Activated CD8-positive, alpha-beta memory T cell treated with anti-CD3 and anti-CD28 coated beads for 36 hours (primary cell): ENCODE results near the gene RDH16. TPM values are rescaled to one million over a fixed set of nuclear protein-coding genes. Genes with fewer than 3 reads are reported as not detected.

Source experiments
- total RNA-seq, 2 experiments: library from RNA; stranded (reverse); gene quantifications; one replicate each; pipeline ENCODE4 v1.2.3, GENCODE V29; 2021

RDH16 gene
- total RNA-seq, 2 experiments from 2014 or later: 0.19 to 0.27 TPM

Other genes with a start within 250 kb of the RDH16 start
- gene NACA, start 232.3 kb downstream of the RDH16 start, total RNA-seq: 100 to 1,000 TPM; 948 to 969 TPM
- 10 to 100 TPM; 78.0 to 85.9 TPM for gene PRIM1, start 205.3 kb downstream of the RDH16 start, total RNA-seq
- gene HSD17B6, start 194.3 kb downstream of the RDH16 start, total RNA-seq: 1 to 10 TPM in 1 of 2 experiments, under 1 TPM in 1; 0.52 to 2.0 TPM
- gene SDR9C7, start 23.2 kb downstream of the RDH16 start, total RNA-seq: not detected
- gene ZBTB39, start 48.9 kb upstream of the RDH16 start, total RNA-seq: 1 to 10 TPM; 8.2 to 8.7 TPM
- gene TAC3, start 58.9 kb upstream of the RDH16 start, total RNA-seq: under 1 TPM in 1 of 2 experiments, not detected in 1; 0.27 TPM
- gene MYO1A, start 92.5 kb upstream of the RDH16 start, total RNA-seq: 1 to 10 TPM; 1.7 to 2.0 TPM
- 10 to 100 TPM; 59.7 to 63.0 TPM for gene NEMP1, start 121.2 kb upstream of the RDH16 start, total RNA-seq
- gene NAB2, start 131.5 kb upstream of the RDH16 start, total RNA-seq: 10 to 100 TPM; 52.1 to 53.6 TPM
- gene STAT6, start 153.8 kb upstream of the RDH16 start, total RNA-seq: 100 to 1,000 TPM; 260 to 266 TPM
- under 1 TPM; 0.57 to 0.95 TPM for gene LRP1, start 170.9 kb upstream of the RDH16 start, total RNA-seq
- gene LRP1-AS, start 190.0 kb upstream of the RDH16 start, total RNA-seq: not detected